SK-N-SH (cell line): Measurements from ENCODE around the gene SPINT3. TPM values are rescaled to one million over a fixed set of nuclear protein-coding genes. Genes with fewer than 3 reads are reported as not detected.

Experiments
- CTCF ChIA-PET: fragments of 300-600, 350-600 bp; formaldehyde crosslinking; extraction: SDS; loops from one replicate; lab custom pipeline; 2021; lab: Yijun Ruan, JAX
- POLR2A ChIA-PET: fragments of 350-600 bp; sonication (Branson Sonifier 250); formaldehyde crosslinking; extraction: SDS; loops from one replicate; lab custom pipeline; 2020; ENCODE audit warnings: antibody characterized with exemption, inconsistent platforms; lab: Yijun Ruan, JAX
- DNase-seq: peaks from one replicate; pipeline ENCODE4 v3.0.0; 2012
- H2AFZ ChIP-seq: fragments of 200-600 bp; sonication (generic); 2 replicates; pipeline ENCODE4 v1.8.1; 2016; ENCODE audit warnings: antibody characterized with exemption, mild to moderate bottlenecking, low read depth
- H3F3A ChIP-seq: fragments of 200-600 bp; sonication (generic); replicated peaks from 2 replicates; pipeline ENCODE3; 2016; ENCODE audit warnings: antibody characterized with exemption, mild to moderate bottlenecking; ENCODE audit not compliant: insufficient read depth
- H3K27ac ChIP-seq, 2 experiments: fragments of 200-500 bp in 1 of 2; fragments of 200-600 bp in 1 of 2; sonication (Bioruptor generic) in 1 of 2; sonication (generic), shearing (Covaris generic) in 1 of 2; 2 replicates each; pipeline versions ENCODE4 v1.5.1 to v1.6.1; 2014 to 2016; ENCODE audit warnings: low read depth in 2 of 2, inconsistent platforms in 1 of 2, low read length in 1 of 2, mild to moderate bottlenecking in 1 of 2, mixed read lengths in 1 of 2
- H3K27me3 ChIP-seq: fragments of 200-600 bp; sonication (generic), shearing (Covaris generic); 2 replicates; pipeline ENCODE4 v1.6.1; 2016; ENCODE audit warnings: mixed run types; ENCODE audit not compliant: insufficient read depth
- H3K36me3 ChIP-seq, 2 experiments: fragments of 200-500 bp in 1 of 2; fragments of 200-600 bp in 1 of 2; sonication (Bioruptor generic) in 1 of 2; sonication (generic) in 1 of 2; replicated peaks in 1 of 2; 2 replicates each; pipeline versions ENCODE3 to v1.5.1; 2014 to 2016; ENCODE audit warnings: low read length in 1 of 2, mild to moderate bottlenecking in 1 of 2; ENCODE audit not compliant: insufficient read depth in 2 of 2, control insufficient read depth in 1 of 2
- H3K4me1 ChIP-seq, 2 experiments: fragments of 200-500 bp in 1 of 2; fragments of 200-600 bp in 1 of 2; sonication (Bioruptor generic) in 1 of 2; sonication (generic), shearing (Covaris generic) in 1 of 2; 2 replicates each; pipeline versions ENCODE4 v1.5.1 to v1.6.1; 2014 to 2016; ENCODE audit warnings: low read depth in 1 of 2, low read length in 1 of 2, mixed run types in 1 of 2; ENCODE audit not compliant: insufficient read depth in 2 of 2, control insufficient read depth in 1 of 2
- H3K4me2 ChIP-seq: fragments of 200-600 bp; sonication (generic), shearing (Covaris generic); 2 replicates; pipeline ENCODE4 v1.6.1; 2017; ENCODE audit warnings: mixed run types
- H3K4me3 ChIP-seq, 2 experiments: fragments of 200-500 bp in 1 of 2; fragments of 200-600 bp in 1 of 2; sonication (Bioruptor generic) in 1 of 2; sonication (generic), shearing (Covaris generic) in 1 of 2; 2 replicates each; pipeline versions ENCODE4 v1.5.1 to v1.8.1; 2014 to 2016; ENCODE audit warnings: low read depth in 2 of 2, inconsistent platforms in 1 of 2, low read length in 1 of 2, mild to moderate bottlenecking in 1 of 2, mixed read lengths in 1 of 2, moderate library complexity in 1 of 2
- H3K79me2 ChIP-seq: fragments of 200-600 bp; sonication (generic); 2 replicates; pipeline ENCODE4 v1.8.1; 2017; ENCODE audit warnings: mild to moderate bottlenecking; ENCODE audit not compliant: insufficient read depth
- H3K9ac ChIP-seq: fragments of 200-600 bp; sonication (generic); 2 replicates; pipeline ENCODE4 v1.6.1; 2017; ENCODE audit warnings: mixed run types
- H3K9me2 ChIP-seq: fragments of 200-600 bp; sonication (generic); 2 replicates; pipeline ENCODE4 v1.6.1; 2017; ENCODE audit warnings: mixed run types
- H3K9me3 ChIP-seq: fragments of 200-600 bp; sonication (generic); 2 replicates; pipeline ENCODE4 v1.6.1; 2017; ENCODE audit warnings: mixed run types, mild to moderate bottlenecking, moderate library complexity
- H4K20me1 ChIP-seq: fragments of 200-600 bp; sonication (generic); 2 replicates; pipeline ENCODE4 v1.6.1; 2017; ENCODE audit warnings: mild to moderate bottlenecking, mixed run types; ENCODE audit not compliant: insufficient read depth
- CHD2 ChIP-seq: fragments of 150-350 bp; IDR thresholded peaks from 2 replicates; pipeline ENCODE4 v1.6.1; 2018; ENCODE audit warnings: low read length; ENCODE audit not compliant: partially characterized antibody
- EZH2phosphoT487 ChIP-seq: fragments of 200-600 bp; sonication (generic); IDR thresholded peaks from 2 replicates; pipeline ENCODE4 v1.6.1; 2017; ENCODE audit warnings: low read depth, mixed run types, mild to moderate bottlenecking, antibody characterized with exemption, moderate library complexity, borderline replicate concordance
- FOXM1 ChIP-seq: IDR thresholded peaks from 2 replicates; pipeline ENCODE4 v1.4.0; 2012; ENCODE audit warnings: low read depth, mild to moderate bottlenecking
- GABPA ChIP-seq: IDR thresholded peaks from 2 replicates; pipeline ENCODE4 v1.4.0; 2012; ENCODE audit warnings: low read depth, mild to moderate bottlenecking
- JUND ChIP-seq: IDR thresholded peaks from 2 replicates; pipeline ENCODE4 v1.4.0; 2012
- MXI1 ChIP-seq: IDR thresholded peaks from 2 replicates; pipeline ENCODE4 v1.6.1; 2012; ENCODE audit warnings: mild to moderate bottlenecking, low read depth, low read length, improper control_type of control experiment
- RAD21 ChIP-seq: IDR thresholded peaks from 2 replicates; pipeline ENCODE4 v1.6.1; 2012; ENCODE audit warnings: mild to moderate bottlenecking, low read length
- RCOR1 ChIP-seq: fragments of 150-350 bp; IDR thresholded peaks from 2 replicates; pipeline ENCODE4 v1.6.1; 2017; ENCODE audit warnings: antibody characterized with exemption, low read length
- SMC3 ChIP-seq: IDR thresholded peaks from 2 replicates; pipeline ENCODE4 v1.6.1; 2012; ENCODE audit warnings: low read depth, low read length, improper control_type of control experiment
- TAF1 ChIP-seq: IDR thresholded peaks from 2 replicates; pipeline ENCODE4 v1.6.1; 2012; ENCODE audit warnings: low read depth, mild to moderate bottlenecking, low read length, moderate library complexity, borderline replicate concordance
- TEAD4 ChIP-seq: IDR thresholded peaks from 2 replicates; pipeline ENCODE4 v1.4.0; 2012; ENCODE audit warnings: mild to moderate bottlenecking, borderline replicate concordance; ENCODE audit not compliant: insufficient read depth
- YY1 ChIP-seq: IDR thresholded peaks from 2 replicates; pipeline ENCODE4 v1.4.0; 2012; ENCODE audit warnings: low read depth, mild to moderate bottlenecking
- WGBS: methylation state at CpG from one replicate; pipeline ENCODE4 v1.1.6; 2017; ENCODE audit warnings: low lambda C conversion rate; 5-methylcytosine and 5-hydroxymethylcytosine counted together
- polyA plus RNA-seq, 3 experiments: library from polyadenylated mRNA; depleted of rRNA; stranded (reverse); fragments of >200 nt; gene quantifications; 2 replicates each; pipeline ENCODE4 v1.2.3, GENCODE V29; 2012
- TF ChIP-seq, protein P1 (sequence below): fragments of 200-600 bp; sonication (generic); IDR thresholded peaks from 2 replicates; pipeline ENCODE4 v1.6.1; 2017; ENCODE audit warnings: antibody characterized with exemption, mild to moderate bottlenecking, moderate library complexity
- TF ChIP-seq, protein P2 (sequence below): IDR thresholded peaks from 2 replicates; pipeline ENCODE4; 2012
- TF ChIP-seq, protein P3 (sequence below): fragments of 150-350 bp; IDR thresholded peaks from 2 replicates; pipeline ENCODE4 v1.6.1; 2016; ENCODE audit warnings: mild to moderate bottlenecking, low read depth, low read length
- TF ChIP-seq, protein P4 (sequence below): fragments of 150-350 bp; IDR thresholded peaks from 2 replicates; pipeline ENCODE4 v1.6.1; 2017; ENCODE audit warnings: antibody characterized with exemption, low read length, low read depth, borderline replicate concordance
- TF ChIP-seq, protein P5 (sequence below): IDR thresholded peaks from 2 replicates; pipeline ENCODE4 v1.4.0; 2012; ENCODE audit warnings: low read depth, borderline replicate concordance

Gene SPINT3
- polyA plus RNA-seq, 1 of the 3 experiments (the other 2 are of a cell fraction): not detected

DNA sequence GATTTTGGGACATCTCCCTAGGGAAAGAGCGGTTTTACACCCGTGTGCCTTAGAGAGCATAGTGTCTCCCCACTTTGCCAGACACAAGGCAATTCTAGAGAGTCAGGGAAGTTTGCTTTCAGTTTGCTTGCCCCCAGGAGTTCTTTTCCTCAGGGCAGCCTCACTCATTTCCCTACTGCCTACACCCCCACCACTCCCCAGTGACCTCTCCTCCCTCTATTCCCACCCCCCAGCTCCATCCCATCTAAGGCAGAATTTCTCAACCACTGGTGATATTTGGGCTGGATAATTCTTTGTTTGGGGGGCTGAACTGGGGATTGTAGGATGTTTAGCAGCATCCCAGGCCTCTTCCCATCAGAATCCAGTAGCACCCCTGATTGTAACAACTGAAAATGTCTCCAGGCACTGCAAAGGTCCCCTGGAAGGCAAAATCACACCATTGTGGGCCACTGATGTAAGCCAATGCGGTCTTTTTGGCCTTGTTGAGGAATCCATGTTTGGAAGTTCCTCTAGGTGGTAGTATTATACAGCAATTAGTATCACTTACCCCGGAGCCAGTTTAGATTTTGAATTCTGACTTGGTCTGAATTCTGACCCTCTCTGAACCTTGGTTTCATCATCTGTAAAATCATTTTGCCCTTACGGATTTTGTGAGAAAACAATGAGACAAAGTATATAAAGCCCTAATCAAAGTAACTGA, 30.5 kb upstream of the SPINT3 start:
- H3K36me3 ChIP-seq: no peaks in the 10 kb centered on the region
- no peak overlapping the region for H3K4me3 ChIP-seq
- H3F3A ChIP-seq: no peaks in the 10 kb centered on the region
- CTCF ChIA-PET: interaction anchor here (1.1 kb wide), 1 partner anchor 225 kb away, joined by 4 read pairs; no protein-coding TSS in a partner anchor
- TF ChIP-seq, protein P1, sequence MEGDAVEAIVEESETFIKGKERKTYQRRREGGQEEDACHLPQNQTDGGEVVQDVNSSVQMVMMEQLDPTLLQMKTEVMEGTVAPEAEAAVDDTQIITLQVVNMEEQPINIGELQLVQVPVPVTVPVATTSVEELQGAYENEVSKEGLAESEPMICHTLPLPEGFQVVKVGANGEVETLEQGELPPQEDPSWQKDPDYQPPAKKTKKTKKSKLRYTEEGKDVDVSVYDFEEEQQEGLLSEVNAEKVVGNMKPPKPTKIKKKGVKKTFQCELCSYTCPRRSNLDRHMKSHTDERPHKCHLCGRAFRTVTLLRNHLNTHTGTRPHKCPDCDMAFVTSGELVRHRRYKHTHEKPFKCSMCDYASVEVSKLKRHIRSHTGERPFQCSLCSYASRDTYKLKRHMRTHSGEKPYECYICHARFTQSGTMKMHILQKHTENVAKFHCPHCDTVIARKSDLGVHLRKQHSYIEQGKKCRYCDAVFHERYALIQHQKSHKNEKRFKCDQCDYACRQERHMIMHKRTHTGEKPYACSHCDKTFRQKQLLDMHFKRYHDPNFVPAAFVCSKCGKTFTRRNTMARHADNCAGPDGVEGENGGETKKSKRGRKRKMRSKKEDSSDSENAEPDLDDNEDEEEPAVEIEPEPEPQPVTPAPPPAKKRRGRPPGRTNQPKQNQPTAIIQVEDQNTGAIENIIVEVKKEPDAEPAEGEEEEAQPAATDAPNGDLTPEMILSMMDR: peak; percentile 54
- TF ChIP-seq TEAD4: no peak
- TF ChIP-seq RAD21: peak; percentile 57
- H2AFZ ChIP-seq: no peak overlapping the region
- H3K9me3 ChIP-seq: no peaks in the 10 kb centered on the region
- peak; percentile 10 for DNase-seq
- no peak overlapping the region for H3K9ac ChIP-seq
- no peak overlapping the region for H3K4me2 ChIP-seq
- H3K9me2 ChIP-seq: no peaks in the 10 kb centered on the region
- no peaks in the 10 kb centered on the region for H3K79me2 ChIP-seq
- no peaks in the 10 kb centered on the region for H4K20me1 ChIP-seq
- H3K4me1 ChIP-seq: no peaks in the 10 kb centered on the region
- POLR2A ChIA-PET: no interaction called here
- 0% methylated on average over 5 of the region's 5 CpGs for WGBS
- H3K27me3 ChIP-seq: peaks cover 23% of the 10 kb centered on the region; the same call in 1 of the 2 replicates
- H3K27ac ChIP-seq: no peak overlapping the region

DNA sequence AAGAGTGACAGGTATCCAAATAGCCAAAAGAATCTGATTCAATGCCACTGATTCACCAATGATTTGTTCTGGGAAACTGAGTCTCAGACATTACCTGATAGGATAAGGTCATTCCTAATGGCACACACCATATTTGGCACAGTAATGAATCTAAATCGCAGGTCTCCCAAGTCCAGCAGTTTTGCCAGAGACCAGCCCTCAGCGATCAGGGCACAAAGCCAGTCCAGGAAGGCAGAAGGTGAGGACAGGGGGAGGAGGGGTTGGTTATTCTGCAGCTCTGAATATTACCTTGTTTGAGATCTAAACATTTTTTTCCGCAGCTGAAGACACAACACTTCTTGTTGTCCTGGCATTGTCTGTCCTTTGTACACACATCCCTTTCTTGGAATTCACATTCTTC, 29.9 kb upstream of the SPINT3 start:
- no peak overlapping the region for H3K4me3 ChIP-seq
- POLR2A ChIA-PET: no interaction called here
- no peaks in the 10 kb centered on the region for H3K79me2 ChIP-seq
- no peaks in the 10 kb centered on the region for H3K36me3 ChIP-seq
- no peak for DNase-seq
- H3K9me2 ChIP-seq: no peaks in the 10 kb centered on the region
- H3F3A ChIP-seq: no peaks in the 10 kb centered on the region
- no peak overlapping the region for H3K9ac ChIP-seq
- no peak overlapping the region for H3K27ac ChIP-seq
- WGBS: 17% methylated on average over 3 of the region's 3 CpGs
- TF ChIP-seq TAF1: no peak
- TF ChIP-seq YY1: no peak
- TF ChIP-seq, protein P2, sequence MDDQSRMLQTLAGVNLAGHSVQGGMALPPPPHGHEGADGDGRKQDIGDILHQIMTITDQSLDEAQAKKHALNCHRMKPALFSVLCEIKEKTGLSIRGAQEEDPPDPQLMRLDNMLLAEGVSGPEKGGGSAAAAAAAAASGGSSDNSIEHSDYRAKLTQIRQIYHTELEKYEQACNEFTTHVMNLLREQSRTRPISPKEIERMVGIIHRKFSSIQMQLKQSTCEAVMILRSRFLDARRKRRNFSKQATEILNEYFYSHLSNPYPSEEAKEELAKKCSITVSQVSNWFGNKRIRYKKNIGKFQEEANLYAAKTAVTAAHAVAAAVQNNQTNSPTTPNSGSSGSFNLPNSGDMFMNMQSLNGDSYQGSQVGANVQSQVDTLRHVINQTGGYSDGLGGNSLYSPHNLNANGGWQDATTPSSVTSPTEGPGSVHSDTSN: no peak
- TF ChIP-seq, protein P3, sequence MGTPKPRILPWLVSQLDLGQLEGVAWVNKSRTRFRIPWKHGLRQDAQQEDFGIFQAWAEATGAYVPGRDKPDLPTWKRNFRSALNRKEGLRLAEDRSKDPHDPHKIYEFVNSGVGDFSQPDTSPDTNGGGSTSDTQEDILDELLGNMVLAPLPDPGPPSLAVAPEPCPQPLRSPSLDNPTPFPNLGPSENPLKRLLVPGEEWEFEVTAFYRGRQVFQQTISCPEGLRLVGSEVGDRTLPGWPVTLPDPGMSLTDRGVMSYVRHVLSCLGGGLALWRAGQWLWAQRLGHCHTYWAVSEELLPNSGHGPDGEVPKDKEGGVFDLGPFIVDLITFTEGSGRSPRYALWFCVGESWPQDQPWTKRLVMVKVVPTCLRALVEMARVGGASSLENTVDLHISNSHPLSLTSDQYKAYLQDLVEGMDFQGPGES: no peak
- TF ChIP-seq, protein P4, sequence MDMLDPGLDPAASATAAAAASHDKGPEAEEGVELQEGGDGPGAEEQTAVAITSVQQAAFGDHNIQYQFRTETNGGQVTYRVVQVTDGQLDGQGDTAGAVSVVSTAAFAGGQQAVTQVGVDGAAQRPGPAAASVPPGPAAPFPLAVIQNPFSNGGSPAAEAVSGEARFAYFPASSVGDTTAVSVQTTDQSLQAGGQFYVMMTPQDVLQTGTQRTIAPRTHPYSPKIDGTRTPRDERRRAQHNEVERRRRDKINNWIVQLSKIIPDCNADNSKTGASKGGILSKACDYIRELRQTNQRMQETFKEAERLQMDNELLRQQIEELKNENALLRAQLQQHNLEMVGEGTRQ: no peak
- no peak for TF ChIP-seq EZH2phosphoT487
- TF ChIP-seq, protein P5, sequence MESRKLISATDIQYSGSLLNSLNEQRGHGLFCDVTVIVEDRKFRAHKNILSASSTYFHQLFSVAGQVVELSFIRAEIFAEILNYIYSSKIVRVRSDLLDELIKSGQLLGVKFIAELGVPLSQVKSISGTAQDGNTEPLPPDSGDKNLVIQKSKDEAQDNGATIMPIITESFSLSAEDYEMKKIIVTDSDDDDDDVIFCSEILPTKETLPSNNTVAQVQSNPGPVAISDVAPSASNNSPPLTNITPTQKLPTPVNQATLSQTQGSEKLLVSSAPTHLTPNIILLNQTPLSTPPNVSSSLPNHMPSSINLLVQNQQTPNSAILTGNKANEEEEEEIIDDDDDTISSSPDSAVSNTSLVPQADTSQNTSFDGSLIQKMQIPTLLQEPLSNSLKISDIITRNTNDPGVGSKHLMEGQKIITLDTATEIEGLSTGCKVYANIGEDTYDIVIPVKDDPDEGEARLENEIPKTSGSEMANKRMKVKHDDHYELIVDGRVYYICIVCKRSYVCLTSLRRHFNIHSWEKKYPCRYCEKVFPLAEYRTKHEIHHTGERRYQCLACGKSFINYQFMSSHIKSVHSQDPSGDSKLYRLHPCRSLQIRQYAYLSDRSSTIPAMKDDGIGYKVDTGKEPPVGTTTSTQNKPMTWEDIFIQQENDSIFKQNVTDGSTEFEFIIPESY: no peak
- no peak for TF ChIP-seq SMC3
- TF ChIP-seq FOXM1: no peak
- no peak for TF ChIP-seq GABPA
- TF ChIP-seq RCOR1: no peak
- TF ChIP-seq CHD2: no peak
- no peak for TF ChIP-seq MXI1
- TF ChIP-seq JUND: no peak
- TF ChIP-seq, all 33 proteins: peak for 0
- CTCF ChIA-PET: interaction anchor here (1.1 kb wide), 1 partner anchor 225 kb away, joined by 4 read pairs; no protein-coding TSS in a partner anchor
- Histone ChIP-seq H3K4me1 (no peaks in the 10 kb centered on the region), H3K9me3 (no peaks in the 10 kb centered on the region), H4K20me1 (no peaks in the 10 kb centered on the region), H2AFZ (no peak overlapping the region), H3K27me3 (peaks cover 23% of the 10 kb centered on the region; the same call in 1 of the 2 replicates), H3K4me2 (no peak overlapping the region)
